ENCODE data around the gene SLC2A13.

The SLC2A13 gene

GRCh38 chr12:39712334-39712733, 393.5 kb downstream of the SLC2A13 start:
- DNase-seq, result no peak

Measured in CD4-positive, alpha-beta T cell treated with Interleukin-15 for 1 hour (primary cell).